ENCODE measurements around the gene PLXND1.

DNA sequence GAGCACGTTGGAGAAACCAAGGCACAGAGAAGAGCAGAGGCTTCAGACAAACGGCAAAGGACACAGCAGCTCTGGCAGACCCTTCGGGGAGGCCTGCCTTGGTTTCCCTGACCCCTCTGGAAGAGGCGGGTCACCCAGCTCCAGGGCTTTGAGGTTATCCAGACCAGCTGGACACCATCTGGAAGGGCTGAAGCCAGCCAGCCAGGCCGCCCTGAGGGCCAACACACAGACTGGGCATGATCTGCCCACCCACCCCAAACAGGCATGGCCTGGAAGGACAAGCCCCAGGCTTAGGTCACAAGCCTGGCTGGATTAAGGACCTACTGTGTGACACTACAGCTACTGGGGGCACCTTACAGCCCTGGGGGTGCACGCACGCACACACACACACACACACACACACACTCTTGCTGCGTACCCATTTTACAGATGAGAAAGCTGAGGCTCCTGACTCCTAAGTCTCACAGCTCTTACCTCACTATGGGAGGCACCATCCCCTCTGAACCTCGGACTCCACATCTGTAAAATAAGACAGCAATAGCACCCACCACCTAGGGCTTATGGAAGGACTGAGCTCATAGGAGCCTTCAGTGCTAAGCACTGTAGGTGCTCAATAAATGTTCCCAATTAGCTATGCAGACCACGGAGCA is 10.8 kb downstream of the PLXND1 start:
- TF ChIP-seq EZH2phosphoT487 (IDR thresholded peaks at IDR 0.05; ENCODE audit: borderline replicate concordance) (no peak), FOSL1 (IDR thresholded peaks at IDR 0.05; ENCODE audit: low read depth) (no peak), CEBPB (IDR thresholded peaks at IDR 0.05; ENCODE audit: low read depth) (no peak), SIN3A (IDR thresholded peaks at IDR 0.05; ENCODE audit: low read depth) (no peak), JUND (IDR thresholded peaks at IDR 0.05) (no peak), EZH2 (IDR thresholded peaks at IDR 0.05) (no peak), POLR2AphosphoS5 (IDR thresholded peaks at IDR 0.05; ENCODE audit: low read depth, low read length) (no peak)
- TF ChIP-seq, protein P1, sequence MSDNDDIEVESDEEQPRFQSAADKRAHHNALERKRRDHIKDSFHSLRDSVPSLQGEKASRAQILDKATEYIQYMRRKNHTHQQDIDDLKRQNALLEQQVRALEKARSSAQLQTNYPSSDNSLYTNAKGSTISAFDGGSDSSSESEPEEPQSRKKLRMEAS (IDR thresholded peaks at IDR 0.05) = no peak
- TF ChIP-seq, protein P2, sequence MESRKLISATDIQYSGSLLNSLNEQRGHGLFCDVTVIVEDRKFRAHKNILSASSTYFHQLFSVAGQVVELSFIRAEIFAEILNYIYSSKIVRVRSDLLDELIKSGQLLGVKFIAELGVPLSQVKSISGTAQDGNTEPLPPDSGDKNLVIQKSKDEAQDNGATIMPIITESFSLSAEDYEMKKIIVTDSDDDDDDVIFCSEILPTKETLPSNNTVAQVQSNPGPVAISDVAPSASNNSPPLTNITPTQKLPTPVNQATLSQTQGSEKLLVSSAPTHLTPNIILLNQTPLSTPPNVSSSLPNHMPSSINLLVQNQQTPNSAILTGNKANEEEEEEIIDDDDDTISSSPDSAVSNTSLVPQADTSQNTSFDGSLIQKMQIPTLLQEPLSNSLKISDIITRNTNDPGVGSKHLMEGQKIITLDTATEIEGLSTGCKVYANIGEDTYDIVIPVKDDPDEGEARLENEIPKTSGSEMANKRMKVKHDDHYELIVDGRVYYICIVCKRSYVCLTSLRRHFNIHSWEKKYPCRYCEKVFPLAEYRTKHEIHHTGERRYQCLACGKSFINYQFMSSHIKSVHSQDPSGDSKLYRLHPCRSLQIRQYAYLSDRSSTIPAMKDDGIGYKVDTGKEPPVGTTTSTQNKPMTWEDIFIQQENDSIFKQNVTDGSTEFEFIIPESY (IDR thresholded peaks at IDR 0.05; ENCODE audit: extremely low read depth, insufficient replicate concordance, low read length) = no peak
- TF ChIP-seq, protein P3, sequence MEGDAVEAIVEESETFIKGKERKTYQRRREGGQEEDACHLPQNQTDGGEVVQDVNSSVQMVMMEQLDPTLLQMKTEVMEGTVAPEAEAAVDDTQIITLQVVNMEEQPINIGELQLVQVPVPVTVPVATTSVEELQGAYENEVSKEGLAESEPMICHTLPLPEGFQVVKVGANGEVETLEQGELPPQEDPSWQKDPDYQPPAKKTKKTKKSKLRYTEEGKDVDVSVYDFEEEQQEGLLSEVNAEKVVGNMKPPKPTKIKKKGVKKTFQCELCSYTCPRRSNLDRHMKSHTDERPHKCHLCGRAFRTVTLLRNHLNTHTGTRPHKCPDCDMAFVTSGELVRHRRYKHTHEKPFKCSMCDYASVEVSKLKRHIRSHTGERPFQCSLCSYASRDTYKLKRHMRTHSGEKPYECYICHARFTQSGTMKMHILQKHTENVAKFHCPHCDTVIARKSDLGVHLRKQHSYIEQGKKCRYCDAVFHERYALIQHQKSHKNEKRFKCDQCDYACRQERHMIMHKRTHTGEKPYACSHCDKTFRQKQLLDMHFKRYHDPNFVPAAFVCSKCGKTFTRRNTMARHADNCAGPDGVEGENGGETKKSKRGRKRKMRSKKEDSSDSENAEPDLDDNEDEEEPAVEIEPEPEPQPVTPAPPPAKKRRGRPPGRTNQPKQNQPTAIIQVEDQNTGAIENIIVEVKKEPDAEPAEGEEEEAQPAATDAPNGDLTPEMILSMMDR (IDR thresholded peaks at IDR 0.05 in 2 of 3, conservative IDR thresholded peaks at IDR 0.05 in 1 of 3; ENCODE audit: borderline replicate concordance in 1 of 3, insufficient read depth in 1 of 3, low read depth in 2 of 3, low read length in 2 of 3) = no peak

All from HCT116 (cell line).